Right lobe of liver (tissue), 6 donors: ENCODE data around the gene RANBP1. TPM values are rescaled to one million over a fixed set of nuclear protein-coding genes. Genes with fewer than 3 reads are reported as not detected.

Experiments
- ATAC-seq, 4 donors: fragments of 200-7000 bp; cut with Tn5 transposase; one replicate each; pipeline ENCODE4 v1.9.1; 2020; ENCODE audit warnings: mild to moderate bottlenecking in 4 of 4, moderate library complexity in 4 of 4
- DNase-seq, 3 donors: peaks; one replicate each; pipeline ENCODE4 v3.0.0-alpha.2; 2020
- H3K27ac ChIP-seq, 3 donors: fragments of 200-600 bp; one replicate each; pipeline ENCODE4 v1.8.0; 2022
- H3K27me3 ChIP-seq, 2 donors: fragments of 200-600 bp; one replicate each; pipeline ENCODE4 v1.8.0; 2022
- H3K36me3 ChIP-seq, 4 donors: fragments of 200-600 bp; sonication (generic) in 1 of 4; one replicate each; pipeline versions ENCODE4 v1.5.1 to v1.8.0; 2017 to 2022; ENCODE audit warnings: control low read depth in 1 of 4
- H3K4me1 ChIP-seq, 4 donors: fragments of 200-600 bp; sonication (generic) in 1 of 4; one replicate each; pipeline versions ENCODE4 v1.5.1 to v1.8.0; 2017 to 2022; ENCODE audit warnings: control low read depth in 1 of 4
- H3K4me3 ChIP-seq, 3 donors: fragments of 200-600 bp; one replicate each; pipeline ENCODE4 v1.8.0; 2022
- H3K9me3 ChIP-seq, 4 donors: fragments of 200-600 bp; sonication (generic) in 1 of 4; one replicate each; pipeline versions ENCODE4 v1.5.1 to v1.8.0; 2017 to 2022; ENCODE audit warnings: control low read depth in 1 of 4
- CTCF ChIP-seq, 4 donors: fragments of 200-600 bp in 3 of 4; fragments of 450-650 bp in 1 of 4; IDR thresholded peaks; one replicate each; pipeline versions ENCODE4 v1.5.1 to v1.8.0; 2016 to 2022; ENCODE audit warnings: antibody characterized with exemption in 4 of 4, mild to moderate bottlenecking in 2 of 4
- POLR2A ChIP-seq: fragments of 450-650 bp; IDR thresholded peaks from one replicate; pipeline ENCODE4 v1.6.1; 2017; ENCODE audit warnings: antibody characterized with exemption, mild to moderate bottlenecking
- WGBS: methylation state at CpG from one replicate; pipeline ENCODE4 v1.1.6; 2018; ENCODE audit warnings: low coverage, low lambda C conversion rate; ENCODE audit not compliant: insufficient coverage; ENCODE audit errors: missing lambda C conversion rate; 5-methylcytosine and 5-hydroxymethylcytosine counted together
- intact Hi-C, 2 donors: fragments of 100-400 bp; cut with DNase I; formaldehyde crosslinking; loops; one replicate each; pipeline versions ENCODE4 v1.11.2 to v1.14.1; 2022
- total RNA-seq, 6 experiments: library from RNA; depleted of rRNA in 2 of 6; stranded (reverse); fragments of >200 nt in 2 of 6; fragmentation: NEBNext Ultra II Directional in 3 of 6; extraction: Animal tissue kit (Norgen Biotek cat#: 25700) in 3 of 6; gene quantifications; one replicate each; pipeline versions ENCODE4 v1.1.0 to v1.2.4, GENCODE V29; 2016 to 2023
- donor health status: DM: no; HTN: yes; CAD: no.
- donor health status: DM: no; HTN: no; CAD: no.
- donor health status: DM: no; HTN: no; CAD: no.
- donor health status: DM: no; HTN: yes; CAD: no.
- donor health status: DM: no; HTN: yes; CAD: no.

Gene RANBP1
- total RNA-seq, 6 experiments from 2014 or later, result 39.5 to 224 (median 52.2) TPM

GRCh38 chr22:20093418-20094196, 22.3 kb upstream of the RANBP1 start:
- peak; percentile 88 to 97 (median 97) for DNase-seq
- intact Hi-C loops, result loop anchor here in 1 of 2 donors (10.0 kb wide), 1 partner anchor 129 kb away; no protein-coding TSS in a partner anchor
- H3K27ac ChIP-seq, result peak overlapping the region; percentile 51 to 89 (median 81)

GRCh38 chr22:20094197-20094807, 21.6 kb upstream of the RANBP1 start:
- 70% methylated on average over 5 of the region's 15 CpGs for WGBS

More at GRCh38 chr22:20093418-20094196, 22.3 kb upstream of the RANBP1 start:
- WGBS, result 26% methylated on average over 7 of the region's 13 CpGs
- H3K27me3 ChIP-seq, result no peaks in the 10 kb centered on the region
- peaks cover 9 to 68% (median 30%) of the 10 kb centered on the region in 4 donors for H3K36me3 ChIP-seq
- no peaks in the 10 kb centered on the region for H3K9me3 ChIP-seq
- peaks cover 0 to 26% (median 12%) of the 10 kb centered on the region in 4 donors for H3K4me1 ChIP-seq
- ATAC-seq, result peak; percentile 93 to 96 (median 96)
- TF ChIP-seq CTCF (IDR thresholded peaks at IDR 0.05), result peak in 1 of 4 donors; percentile 28
- TF ChIP-seq POLR2A, result no peak
- H3K4me3 ChIP-seq, result no peak overlapping the region

GRCh38 chr22:20095521-20095920, 20.4 kb upstream of the RANBP1 start:
- Histone ChIP-seq H3K27ac (no peak overlapping the region), H3K4me3 (no peak overlapping the region), H3K27me3 (no peaks in the 10 kb centered on the region), H3K36me3 (peaks cover 0 to 57% (median 25%) of the 10 kb centered on the region in 4 donors), H3K4me1 (peaks cover 0 to 26% (median 12%) of the 10 kb centered on the region in 4 donors), H3K9me3 (no peaks in the 10 kb centered on the region)
- 70% methylated on average over 4 of the region's 4 CpGs for WGBS
- TF ChIP-seq CTCF (IDR thresholded peaks at IDR 0.05), result no peak
- no peak for TF ChIP-seq POLR2A
- DNase-seq (peak in 1 of 3 donors; percentile 19), ATAC-seq (no peak)
- intact Hi-C loops, result loop anchor here in 1 of 2 donors (10.0 kb wide), 1 partner anchor 131 kb away; no protein-coding TSS in a partner anchor

More at GRCh38 chr22:20094197-20094807, 21.6 kb upstream of the RANBP1 start:
- intact Hi-C loops, result loop anchor here in 1 of 2 donors (10.0 kb wide), 1 partner anchor 130 kb away; no protein-coding TSS in a partner anchor
- peak; percentile 29 to 47 (median 40) for ATAC-seq
- peak overlapping the region; percentile 51 to 89 (median 81) for H3K27ac ChIP-seq
- H3K36me3 ChIP-seq, result peaks cover 9 to 65% (median 30%) of the 10 kb centered on the region in 4 donors
- no peak overlapping the region for H3K4me3 ChIP-seq
- peak in 2 of 3 donors; percentile 40 to 62 for DNase-seq
- H3K9me3 ChIP-seq, result no peaks in the 10 kb centered on the region
- TF ChIP-seq CTCF (IDR thresholded peaks at IDR 0.05) (peak in 3 of 4 donors; percentile 1 to 23 (median 17)), POLR2A (no peak)
- peaks cover 0 to 26% (median 12%) of the 10 kb centered on the region in 4 donors for H3K4me1 ChIP-seq
- H3K27me3 ChIP-seq, result no peaks in the 10 kb centered on the region

DNA sequence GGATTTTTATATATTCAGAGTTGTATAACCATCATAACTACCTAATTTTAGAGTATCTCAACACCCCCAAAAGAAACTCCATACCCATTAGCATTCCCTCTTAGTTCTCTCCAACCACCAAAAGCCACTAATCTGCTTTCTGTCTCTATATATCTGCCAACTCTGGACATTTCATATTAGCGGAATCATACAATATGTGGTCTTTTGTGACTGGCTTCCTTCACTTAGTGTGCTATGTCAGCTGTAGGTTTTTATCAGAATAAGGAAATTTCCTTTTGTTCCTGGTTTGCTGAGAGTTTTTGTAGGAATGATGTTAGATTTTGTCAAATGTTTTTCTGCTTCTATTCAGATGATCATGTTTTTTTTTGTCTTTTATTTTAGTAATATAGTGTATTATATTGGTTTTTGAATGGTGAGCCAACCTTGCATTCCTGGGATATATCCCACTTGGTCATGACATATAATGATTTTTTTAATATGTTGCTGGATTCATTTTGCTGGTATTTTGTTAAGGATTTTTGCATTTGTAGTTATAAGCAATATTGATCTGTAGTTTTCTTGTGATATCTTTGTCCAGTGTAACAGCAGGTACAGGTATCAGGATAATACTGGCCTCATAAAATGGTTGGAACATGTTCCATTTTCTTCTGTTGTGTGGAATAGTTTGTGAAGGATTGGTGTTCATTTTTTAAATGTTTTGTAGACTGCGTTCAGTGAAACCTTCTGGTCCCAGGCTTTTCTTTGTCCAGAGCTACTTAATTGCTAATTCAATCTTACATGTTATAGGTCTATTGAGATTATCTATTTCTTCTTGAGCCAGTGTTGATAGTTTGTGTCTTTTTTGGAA, 19.1 kb upstream of the RANBP1 start:
- Histone ChIP-seq H3K9me3 (no peaks in the 10 kb centered on the region), H3K36me3 (peaks cover 0 to 45% (median 17%) of the 10 kb centered on the region in 4 donors), H3K27me3 (no peaks in the 10 kb centered on the region), H3K4me3 (no peak overlapping the region), H3K4me1 (peaks cover 0 to 30% (median 13%) of the 10 kb centered on the region in 4 donors), H3K27ac (no peak overlapping the region)
- no peak for DNase-seq
- TF ChIP-seq CTCF (IDR thresholded peaks at IDR 0.05) (no peak), POLR2A (no peak)
- no peak for ATAC-seq
- 95% methylated on average over 2 of the region's 2 CpGs for WGBS
- intact Hi-C loops, result loop anchor here in 1 of 2 donors (10.0 kb wide), 1 partner anchor 132 kb away; no protein-coding TSS in a partner anchor
